HUDEP-2 (cell line): ENCODE data around the gene FAM13A.
"Not testable (repeated sequence)": the region's sequence is repeated elsewhere in the genome, so short reads cannot be mapped to it uniquely, and the experiment has no call there.

ENCODE experiments used
- DNase-seq, 76 experiments: peaks; one replicate each; lab custom pipeline; 2025; ENCODE audit not compliant: unreplicated experiment in 76 of 76; lab: John Stamatoyannopoulos, UW

Gene FAM13A

DNA sequence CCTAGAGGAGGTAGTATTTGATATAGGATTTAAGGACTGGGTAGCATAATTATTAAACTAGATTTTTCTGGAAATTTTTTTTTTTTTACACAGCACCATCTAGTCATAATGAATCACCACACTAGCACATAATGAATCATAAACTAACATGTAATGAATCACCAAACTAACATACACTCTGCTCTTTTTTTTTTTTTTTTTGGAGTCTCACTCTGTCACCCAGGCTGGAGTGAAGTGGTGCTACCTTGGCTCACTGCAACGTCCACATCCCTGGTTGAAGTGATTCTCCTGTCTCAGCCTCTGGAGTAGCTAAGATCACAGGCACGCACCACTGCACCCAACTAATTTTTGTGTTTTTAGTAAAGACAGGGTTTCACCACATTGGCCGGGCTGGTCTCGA is 92.5 kb downstream of the FAM13A start:
- no peak for DNase-seq

DNA sequence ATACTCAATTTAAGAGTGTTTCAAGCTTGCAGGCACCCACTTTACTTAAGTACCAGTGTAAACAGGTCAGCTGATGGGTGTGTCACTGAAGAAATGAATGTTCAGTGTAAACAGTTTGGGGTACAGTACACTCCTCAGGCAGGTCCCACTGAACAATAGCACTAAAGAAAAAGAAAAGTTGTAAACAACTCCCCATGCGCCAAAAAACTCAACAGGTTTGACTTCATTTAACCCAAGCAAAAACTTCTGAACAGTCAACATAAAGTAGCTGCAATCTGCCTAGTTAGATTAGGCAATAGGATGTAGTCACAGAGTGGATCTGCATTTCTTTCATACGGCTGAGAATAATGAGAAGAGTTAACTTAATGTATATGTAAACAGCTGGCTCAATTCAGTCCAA is 93.2 kb downstream of the FAM13A start:
- DNase-seq: no peak

DNA sequence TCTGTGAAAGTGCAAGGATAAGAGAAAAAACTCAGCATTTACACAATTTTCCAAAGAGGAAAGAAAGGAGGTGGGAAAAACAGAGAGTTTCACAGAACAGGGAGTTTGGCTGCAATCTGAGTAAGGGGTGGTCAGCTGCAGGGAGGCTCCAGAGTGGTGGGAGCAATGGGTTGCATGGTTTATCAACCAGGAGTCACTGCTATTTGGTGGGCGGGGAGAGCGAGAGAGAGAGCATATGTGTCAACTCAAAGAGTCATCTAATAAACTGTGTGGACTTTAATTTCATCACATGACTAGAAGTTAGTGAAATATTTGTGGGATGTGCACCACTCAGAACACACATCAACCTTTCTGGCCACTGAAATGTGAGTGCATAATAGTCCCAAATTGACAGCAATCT is 94.6 kb downstream of the FAM13A start:
- DNase-seq: no peak

DNA sequence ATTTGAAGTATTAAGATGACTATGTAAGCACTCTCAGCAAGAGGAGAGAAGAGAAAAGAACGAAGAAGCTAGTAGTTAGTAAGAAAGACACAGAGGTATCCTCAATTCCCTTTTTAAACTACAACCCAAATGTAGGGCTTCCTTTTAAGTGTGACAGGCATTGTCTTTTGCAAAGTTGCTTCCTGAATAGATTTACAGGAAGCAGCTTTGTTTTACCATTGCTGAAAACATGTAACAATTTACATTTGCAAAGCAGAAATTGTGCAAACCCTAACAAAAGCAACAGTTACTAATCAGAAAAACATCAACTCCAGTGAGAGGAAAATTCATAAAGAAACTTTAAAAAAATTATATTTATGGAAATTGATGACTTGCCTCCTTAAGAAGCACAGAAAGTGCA is 96.4 kb downstream of the FAM13A start:
- DNase-seq: no peak

DNA sequence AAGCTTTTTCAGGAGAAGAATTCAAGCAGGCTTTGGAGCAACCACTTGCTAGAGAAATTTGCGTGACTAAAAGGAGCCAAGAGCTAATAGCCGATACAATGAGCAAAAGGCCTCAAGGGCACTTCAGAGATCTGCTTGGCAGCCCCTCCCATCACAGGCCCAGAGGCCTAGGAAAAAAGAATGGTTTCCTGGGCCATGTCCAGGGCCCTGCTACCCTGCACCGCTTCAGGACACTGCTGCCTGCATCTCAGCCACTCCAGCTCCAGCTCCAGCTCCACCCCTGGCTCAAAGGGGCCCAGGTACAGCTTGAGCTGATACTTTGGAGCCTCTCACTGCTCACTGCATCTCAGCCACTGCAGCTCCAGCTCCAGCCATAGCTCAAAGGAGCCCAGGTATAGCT is 98.9 kb downstream of the FAM13A start:
- DNase-seq: no peak

DNA sequence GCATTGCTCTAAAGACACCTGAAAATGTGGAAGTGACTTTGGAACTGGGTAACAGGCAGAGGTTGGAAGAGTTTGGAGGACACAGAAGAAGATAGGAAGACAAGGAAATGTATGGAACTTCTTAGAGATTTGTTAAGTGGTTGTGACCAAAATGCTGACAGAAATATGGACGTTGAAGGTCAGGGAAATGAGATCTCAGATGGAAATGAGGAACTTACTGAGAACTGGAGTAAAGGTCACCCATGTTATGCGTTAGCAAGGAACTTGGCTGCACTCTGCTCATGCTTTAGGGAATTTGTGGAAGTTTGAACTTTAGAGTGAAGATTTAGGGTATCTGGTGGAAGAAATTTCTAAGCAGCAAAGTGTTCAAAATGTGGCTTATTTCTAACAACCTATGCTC is 99.4 kb downstream of the FAM13A start:
- no peak for DNase-seq

DNA sequence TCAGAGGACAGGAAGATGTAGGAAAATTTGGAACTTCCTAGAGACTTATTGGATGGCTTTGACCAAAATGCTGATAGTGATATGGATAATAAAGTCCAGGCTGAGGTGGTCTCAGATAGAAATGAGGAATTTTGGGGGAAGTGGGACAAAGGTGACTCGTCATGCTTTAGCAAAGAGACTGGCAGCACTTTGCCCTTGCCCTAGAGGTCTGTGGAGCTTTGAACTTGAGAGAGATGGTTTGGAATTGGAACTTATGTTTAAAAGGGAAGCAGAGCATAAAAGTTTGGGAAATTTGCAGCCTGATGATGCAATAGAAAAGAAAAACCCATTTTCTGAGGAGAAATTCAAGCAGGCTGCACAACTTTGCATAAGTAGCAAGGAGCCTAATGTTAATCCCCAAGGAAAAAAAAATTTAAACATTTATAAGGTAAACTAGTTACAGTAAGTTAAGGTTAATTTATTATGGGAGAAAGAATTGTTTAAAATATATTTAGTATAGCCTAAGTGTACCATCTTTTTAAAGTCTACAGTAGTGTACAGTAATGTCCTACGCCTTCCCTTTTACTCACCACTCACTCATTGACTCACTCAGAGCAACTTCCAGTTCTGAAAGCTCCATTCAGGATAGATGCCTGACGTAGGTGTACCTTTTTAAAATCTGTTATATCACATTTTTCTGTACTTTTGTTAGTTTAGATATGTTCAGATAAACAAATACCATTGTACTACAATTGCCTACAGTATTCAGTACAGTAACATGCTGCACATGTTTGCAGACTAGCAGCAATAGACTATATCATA is 101.2 kb downstream of the FAM13A start:
- DNase-seq: no peak

DNA sequence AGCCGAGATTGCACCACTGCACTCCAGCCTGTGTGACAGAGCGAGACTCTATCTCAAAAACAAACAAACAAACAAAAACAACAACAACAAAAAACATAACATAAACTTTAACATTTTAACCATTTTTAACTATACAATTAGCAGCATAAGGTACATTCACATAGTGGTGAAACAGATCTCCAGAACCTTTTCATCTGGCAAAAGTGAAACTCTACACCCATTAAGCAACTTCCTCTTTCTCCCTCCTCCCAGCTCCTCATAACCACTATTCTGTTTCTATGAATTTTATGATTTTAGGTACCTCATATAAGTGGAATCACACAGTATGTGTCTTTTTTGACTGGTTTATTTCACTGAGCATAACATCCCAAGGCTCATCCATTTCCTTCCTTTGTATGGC is 103.6 kb downstream of the FAM13A start:
- no peak for DNase-seq

DNA sequence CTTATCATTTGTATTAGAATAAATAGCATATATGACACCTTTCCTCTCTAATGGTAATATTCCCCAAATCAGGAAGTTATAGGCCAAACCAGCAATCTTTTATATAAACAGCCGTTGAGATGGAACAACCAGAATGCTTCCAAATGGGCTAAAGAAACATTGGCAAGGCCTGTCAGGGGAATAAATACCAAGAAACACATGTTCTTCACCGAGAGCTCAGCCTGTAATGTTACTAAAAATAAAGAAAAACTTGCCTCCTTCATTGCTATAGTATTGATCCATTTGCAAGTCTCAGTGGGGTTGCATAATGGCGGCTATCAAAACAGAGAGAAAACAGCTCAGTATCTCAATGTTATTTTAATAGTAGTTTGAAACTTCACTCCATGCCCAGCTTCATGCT is 104.9 kb downstream of the FAM13A start:
- DNase-seq: no peak

DNA sequence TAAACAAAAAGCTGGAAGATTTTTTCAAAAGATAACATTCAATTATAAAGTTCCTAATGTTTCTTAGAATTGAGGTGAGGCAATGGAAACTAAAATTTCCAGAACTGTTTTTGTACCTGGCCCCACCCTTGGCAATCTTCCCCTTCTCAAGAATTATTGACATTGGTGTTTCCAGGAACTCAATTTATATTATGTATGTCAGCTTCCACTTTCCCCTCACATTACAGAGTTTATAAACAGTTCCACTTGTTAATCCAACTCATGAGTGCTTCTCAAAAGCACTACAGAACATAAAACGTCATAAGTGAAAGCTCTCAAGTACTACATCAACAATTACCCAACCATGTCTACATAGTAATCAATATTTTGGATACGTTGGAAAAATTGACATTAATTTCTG is 107.4 kb downstream of the FAM13A start:
- DNase-seq: no peak

DNA sequence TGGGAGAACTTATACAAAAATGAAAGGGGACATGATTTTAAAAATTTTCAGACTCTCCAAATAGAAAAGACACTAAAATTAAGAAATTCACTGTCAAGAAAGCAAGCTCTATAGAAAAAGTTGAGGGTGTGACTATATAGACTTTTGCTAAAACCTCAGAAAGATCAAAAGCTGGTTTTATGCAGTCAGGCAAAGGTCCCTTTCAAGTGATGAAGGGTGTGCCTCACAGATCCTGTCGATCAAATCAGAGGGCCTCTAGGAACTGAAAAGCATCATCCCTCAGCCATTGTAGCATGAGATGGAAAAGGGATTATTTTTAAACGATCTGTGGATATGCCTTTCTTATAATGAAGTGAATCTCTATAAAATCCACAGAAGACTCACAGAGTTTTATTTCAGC is 116.5 kb downstream of the FAM13A start:
- no peak for DNase-seq

DNA sequence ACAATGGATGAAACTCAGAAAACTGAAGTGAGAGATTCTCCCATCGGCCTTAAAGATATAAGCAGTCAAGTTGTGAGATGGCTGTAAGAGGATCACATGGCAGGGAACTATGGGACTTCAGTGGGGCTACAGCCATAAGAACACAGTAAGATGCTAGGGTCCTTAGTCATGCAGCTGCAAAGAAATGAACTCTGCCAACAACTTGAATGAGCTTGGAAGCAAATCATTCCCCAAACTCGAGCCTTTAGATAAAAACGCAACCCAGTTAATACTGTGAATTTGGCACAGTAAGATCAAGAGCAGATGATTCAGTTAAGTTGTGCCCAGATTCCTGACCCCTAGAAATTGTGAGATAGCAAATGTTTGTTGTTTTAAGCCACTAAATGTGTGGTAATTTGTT is 117.3 kb downstream of the FAM13A start:
- no peak for DNase-seq

DNA sequence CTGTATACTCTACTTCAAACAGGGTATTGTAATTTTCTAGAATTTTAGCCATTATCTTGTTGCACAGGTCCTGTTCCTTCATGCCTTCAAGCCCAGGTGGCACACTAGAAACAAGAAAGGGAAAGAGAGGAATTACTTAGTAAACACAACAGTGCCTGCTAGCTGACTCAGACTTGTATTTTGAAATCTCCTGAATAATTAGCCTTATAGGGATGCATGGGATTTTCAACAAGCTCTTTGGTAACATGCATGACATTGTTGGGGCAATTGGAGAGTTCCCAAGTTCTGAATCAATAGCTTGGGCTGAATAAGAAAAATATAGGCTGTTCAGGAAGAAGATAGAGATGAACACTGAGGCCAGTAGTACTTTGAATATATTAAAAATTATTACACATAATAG is 118.8 kb downstream of the FAM13A start:
- DNase-seq: no peak

DNA sequence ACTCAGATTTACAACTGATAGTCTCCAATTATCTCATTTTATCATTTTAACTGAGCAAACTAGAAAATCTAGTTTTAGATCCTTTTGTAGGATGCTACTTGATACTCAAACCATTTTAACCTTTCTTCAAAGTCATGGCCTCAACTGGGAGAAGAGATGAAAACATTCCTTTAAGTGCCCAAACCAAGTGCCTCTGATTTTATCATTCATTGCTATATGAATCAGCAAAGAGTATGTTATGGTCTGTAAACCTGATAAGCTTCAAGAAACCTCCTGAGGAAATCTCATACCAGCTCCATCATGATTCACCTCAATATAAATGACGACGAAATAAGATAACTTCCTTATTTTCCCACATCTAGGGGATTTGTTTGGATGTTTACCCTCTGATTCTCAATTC is 119.9 kb downstream of the FAM13A start:
- no peak for DNase-seq

DNA sequence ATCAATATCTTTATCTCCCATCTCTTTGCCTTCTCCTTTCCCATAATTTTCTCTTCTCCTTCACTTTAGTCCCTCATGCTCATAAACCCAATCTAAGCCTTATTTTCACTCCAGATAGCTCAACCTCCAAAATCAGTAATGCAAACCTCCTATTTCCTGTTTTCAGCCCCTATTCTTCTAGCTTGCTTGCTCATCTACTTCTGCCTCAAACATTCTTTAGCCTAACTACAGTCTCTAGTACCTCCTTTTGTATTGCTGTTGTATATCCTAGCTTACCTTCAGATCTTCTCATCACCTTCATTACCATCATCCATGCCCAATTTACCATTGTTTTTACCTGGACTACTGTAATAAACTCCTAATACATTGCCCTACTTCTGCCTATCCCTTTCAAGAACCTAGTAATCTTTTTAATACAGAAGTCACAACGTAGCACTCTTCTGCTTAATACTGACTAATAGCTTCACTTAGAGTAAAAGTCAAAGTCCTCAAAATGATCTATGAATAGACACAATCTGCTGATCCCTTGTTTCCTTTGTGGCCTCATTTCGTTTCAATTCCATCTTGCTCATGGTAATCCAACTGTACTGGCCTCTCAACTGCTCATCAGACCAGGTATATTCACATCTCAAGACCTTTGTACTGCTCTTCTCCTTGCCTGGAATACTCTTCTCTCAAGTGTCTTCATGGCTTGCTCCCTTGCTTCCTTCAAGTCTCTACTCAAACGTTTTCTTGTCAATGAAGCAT is 123.4 kb downstream of the FAM13A start:
- no peak for DNase-seq

DNA sequence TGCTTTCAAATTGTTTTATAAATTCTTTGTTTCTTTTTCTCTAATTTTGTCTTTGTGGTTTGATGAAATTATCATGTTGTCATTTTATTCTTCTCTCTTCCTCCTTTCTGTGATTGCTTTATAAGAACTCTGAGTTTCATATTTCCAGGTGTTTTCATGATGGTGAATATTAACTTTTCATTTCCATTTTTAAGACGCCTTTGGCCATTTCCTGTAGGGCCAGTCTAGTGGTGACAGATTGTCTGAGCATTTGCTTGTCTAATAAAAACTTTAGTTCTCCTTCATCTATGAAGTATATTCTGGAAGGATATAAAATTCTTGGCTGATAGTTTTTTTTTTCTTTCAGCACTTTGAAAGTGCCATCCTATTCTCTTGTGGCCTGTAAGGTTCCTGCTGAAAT is 128.1 kb downstream of the FAM13A start:
- no peak for DNase-seq

DNA sequence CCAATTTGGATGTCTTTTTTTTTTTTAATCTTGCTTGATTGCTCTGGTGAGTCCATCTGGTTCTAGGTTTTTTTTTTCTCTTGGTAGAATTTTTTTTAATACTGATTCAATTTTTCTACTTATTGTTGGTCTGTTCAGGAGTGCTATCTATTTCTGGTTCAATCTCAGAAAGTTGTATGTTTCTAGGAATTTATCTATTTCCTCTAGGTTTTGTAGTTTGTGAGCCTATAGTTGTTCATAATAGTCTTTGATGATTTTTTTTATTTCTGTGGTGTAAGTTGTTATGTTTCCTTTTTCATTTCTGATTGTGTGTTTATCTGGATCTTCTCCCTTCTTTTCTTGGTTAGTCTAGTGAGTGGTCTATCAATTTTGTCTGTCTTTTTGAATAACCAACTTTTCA is 129.6 kb downstream of the FAM13A start:
- no peak for DNase-seq

DNA sequence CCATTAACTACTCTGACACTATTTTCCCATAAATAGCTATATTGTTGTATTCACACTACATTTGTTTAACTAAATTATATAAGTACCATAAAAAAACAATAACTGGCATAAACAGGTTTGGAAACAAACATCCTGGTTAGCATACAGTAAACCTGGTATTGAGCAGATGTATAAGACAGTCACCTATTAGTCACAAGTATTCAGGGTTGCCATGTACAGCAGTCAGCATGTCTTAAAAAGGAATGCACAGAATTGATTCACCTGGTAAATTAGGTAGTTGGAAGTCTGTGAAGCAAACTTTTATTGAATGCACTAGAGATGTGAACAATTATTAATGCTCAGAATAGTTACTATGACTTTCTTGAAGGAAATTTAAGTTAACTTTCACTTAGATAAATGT is 137.9 kb downstream of the FAM13A start:
- DNase-seq: no peak

DNA sequence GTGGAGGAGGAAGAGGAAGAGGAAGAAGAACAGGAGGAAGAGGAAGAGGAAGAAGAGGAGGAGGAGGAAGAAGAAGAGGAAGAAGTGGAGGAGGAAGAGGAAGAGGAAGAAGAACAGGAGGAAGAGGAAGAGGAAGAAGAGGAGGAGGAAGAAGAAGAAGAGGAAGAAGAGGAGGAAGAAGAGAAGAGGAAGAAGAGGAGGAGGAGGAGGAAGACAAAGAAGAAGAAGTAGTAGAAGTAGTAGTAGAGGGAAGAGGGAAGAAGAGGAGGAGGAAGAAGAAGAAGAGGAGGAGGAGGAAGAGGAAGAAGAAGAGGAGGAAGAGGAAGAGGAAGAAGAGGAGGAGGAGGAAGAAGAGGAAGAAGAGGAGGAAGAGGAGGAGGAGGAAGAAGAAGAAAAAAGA is 143.8 kb downstream of the FAM13A start:
- DNase-seq: not testable (repeated sequence)

DNA sequence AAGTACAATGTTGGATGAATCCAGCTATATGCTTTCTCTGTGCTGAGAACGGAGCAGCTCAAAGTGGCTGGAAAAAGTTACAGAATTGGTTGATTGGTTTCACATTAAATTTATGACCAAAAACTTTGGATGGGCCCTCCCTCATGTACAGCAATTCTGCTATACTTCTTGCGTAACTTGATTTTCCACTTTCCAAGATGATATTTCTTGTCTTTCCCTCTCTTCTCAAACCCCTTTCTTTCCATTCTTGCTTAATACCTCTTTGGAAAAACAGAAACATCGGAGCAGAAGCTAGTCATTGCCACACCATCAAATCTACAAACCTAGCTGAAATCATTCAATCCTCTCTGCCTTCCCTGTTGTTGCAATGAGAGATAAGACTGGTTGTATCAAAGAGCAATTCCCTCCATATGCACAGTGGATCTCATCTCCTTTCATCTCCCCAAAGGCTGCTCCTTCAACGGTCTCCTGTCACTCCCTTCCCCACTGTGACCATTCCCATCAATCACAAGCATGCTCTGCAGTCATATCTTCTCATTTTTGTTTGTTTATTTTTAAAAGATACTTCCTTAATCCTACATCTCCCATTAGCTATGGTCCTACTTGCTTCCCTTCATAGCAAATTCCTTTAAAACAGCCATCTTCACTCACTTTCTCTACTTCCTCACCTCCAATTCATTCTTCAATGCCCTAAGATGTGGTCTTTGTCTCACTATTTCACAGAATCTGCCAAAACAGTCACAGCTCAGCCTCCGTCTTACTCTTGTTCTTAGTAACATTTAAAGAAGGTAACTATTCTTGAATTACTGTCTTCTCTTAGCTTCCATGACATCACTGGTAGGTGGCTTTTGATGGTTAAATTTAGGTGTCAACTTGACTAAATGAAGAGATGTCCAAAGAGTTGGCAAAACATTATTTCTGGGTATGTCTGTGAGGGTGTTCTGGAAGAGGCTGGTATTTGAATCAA is 145.5 kb downstream of the FAM13A start:
- no peak for DNase-seq

DNA sequence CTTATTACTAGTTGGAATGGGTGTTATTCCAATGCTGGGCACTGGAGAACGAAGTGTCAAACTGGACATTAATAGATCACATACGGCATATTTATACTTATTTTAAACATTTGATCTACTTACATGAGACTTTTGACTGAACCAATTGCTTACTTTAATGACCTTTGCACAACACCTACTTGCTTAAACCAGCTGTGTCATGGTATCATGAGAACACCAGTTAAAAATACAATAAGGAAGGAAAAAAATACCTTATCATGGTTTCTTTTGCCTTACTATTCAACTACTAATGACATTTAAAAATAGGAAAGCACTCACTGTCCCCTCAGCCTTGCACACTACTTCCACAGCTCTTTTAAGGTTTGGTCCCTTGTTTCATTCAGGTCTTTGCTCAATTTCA is 146.9 kb downstream of the FAM13A start:
- no peak for DNase-seq
